ENCODE measurements around the gene UBE2E2.

DNA sequence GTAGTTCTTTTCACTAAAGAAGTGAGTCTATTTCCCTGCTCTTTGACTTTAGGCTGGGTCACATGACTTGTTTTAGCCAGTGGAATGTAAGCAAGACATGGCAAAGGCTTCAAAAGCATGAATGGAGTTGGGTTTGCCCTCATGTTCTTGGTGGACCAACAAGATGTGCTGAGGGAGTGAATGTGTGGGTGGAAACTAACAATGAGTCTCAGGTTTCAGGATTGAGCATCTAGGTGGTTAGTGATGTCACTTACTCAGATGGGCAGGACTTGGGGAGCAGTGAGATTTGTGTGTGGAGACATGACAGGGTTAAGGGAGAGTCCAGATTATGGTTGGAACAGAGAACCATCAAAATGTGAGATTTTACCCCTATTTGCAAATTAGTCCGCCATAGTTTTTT is 421.2 kb downstream of the UBE2E2 start:
- TF ChIP-seq, protein P1, sequence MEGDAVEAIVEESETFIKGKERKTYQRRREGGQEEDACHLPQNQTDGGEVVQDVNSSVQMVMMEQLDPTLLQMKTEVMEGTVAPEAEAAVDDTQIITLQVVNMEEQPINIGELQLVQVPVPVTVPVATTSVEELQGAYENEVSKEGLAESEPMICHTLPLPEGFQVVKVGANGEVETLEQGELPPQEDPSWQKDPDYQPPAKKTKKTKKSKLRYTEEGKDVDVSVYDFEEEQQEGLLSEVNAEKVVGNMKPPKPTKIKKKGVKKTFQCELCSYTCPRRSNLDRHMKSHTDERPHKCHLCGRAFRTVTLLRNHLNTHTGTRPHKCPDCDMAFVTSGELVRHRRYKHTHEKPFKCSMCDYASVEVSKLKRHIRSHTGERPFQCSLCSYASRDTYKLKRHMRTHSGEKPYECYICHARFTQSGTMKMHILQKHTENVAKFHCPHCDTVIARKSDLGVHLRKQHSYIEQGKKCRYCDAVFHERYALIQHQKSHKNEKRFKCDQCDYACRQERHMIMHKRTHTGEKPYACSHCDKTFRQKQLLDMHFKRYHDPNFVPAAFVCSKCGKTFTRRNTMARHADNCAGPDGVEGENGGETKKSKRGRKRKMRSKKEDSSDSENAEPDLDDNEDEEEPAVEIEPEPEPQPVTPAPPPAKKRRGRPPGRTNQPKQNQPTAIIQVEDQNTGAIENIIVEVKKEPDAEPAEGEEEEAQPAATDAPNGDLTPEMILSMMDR (IDR thresholded peaks at IDR 0.05) = no peak
- TF ChIP-seq POLR2A (IDR thresholded peaks at IDR 0.05) = no peak
